Neural cell (in vitro differentiated cells): ENCODE results near the gene KIRREL3.

Experiments
- EZH2 ChIP-seq: fragments of 200-600, 300-800 bp; shearing (Covaris generic), sonication (generic); IDR thresholded peaks from 2 replicates; pipeline ENCODE4 v1.6.1; 2014; ENCODE audit warnings: antibody characterized with exemption, low read length, borderline replicate concordance, mild to moderate bottlenecking; ENCODE audit not compliant: insufficient read depth, poor library complexity, severe bottlenecking
- RAD21 ChIP-seq: fragments of 450-650 bp; conservative IDR thresholded peaks from 2 replicates; pipeline ENCODE4 v1.6.1; 2014; ENCODE audit warnings: antibody characterized with exemption, mild to moderate bottlenecking, moderate library complexity
- TF ChIP-seq, protein P1 (sequence below): fragments of 450-650 bp; IDR thresholded peaks from 2 replicates; pipeline ENCODE4 v1.5.1; 2014; ENCODE audit warnings: antibody characterized with exemption, mild to moderate bottlenecking, moderate library complexity; ENCODE audit not compliant: poor library complexity, severe bottlenecking
- TF ChIP-seq, protein P2 (sequence below): IDR thresholded peaks from 2 replicates; pipeline ENCODE4 v1.6.1; 2012; ENCODE audit warnings: borderline replicate concordance

DNA sequence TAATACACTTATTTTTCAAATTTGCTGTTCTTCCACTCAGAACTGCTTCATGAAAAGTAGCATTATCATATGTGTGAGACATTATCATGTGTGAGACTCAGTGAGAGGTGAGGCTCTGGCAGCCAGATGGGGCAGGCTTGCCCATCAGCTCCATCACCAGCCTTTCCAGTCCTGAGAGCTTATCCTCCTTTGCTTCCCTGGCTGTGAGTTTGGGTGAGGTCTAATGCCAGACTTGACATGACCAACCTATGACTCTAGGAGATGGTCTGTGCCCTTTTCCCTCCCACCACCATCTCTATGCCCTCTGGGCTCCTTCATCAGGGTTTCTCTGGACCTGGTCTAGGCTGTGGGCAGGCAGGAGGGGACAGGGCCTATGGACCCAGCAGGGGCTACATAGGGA lies 145.0 kb downstream of the KIRREL3 start:
- TF ChIP-seq, protein P1, sequence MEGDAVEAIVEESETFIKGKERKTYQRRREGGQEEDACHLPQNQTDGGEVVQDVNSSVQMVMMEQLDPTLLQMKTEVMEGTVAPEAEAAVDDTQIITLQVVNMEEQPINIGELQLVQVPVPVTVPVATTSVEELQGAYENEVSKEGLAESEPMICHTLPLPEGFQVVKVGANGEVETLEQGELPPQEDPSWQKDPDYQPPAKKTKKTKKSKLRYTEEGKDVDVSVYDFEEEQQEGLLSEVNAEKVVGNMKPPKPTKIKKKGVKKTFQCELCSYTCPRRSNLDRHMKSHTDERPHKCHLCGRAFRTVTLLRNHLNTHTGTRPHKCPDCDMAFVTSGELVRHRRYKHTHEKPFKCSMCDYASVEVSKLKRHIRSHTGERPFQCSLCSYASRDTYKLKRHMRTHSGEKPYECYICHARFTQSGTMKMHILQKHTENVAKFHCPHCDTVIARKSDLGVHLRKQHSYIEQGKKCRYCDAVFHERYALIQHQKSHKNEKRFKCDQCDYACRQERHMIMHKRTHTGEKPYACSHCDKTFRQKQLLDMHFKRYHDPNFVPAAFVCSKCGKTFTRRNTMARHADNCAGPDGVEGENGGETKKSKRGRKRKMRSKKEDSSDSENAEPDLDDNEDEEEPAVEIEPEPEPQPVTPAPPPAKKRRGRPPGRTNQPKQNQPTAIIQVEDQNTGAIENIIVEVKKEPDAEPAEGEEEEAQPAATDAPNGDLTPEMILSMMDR: no peak
- no peak for TF ChIP-seq RAD21
- TF ChIP-seq, protein P2, sequence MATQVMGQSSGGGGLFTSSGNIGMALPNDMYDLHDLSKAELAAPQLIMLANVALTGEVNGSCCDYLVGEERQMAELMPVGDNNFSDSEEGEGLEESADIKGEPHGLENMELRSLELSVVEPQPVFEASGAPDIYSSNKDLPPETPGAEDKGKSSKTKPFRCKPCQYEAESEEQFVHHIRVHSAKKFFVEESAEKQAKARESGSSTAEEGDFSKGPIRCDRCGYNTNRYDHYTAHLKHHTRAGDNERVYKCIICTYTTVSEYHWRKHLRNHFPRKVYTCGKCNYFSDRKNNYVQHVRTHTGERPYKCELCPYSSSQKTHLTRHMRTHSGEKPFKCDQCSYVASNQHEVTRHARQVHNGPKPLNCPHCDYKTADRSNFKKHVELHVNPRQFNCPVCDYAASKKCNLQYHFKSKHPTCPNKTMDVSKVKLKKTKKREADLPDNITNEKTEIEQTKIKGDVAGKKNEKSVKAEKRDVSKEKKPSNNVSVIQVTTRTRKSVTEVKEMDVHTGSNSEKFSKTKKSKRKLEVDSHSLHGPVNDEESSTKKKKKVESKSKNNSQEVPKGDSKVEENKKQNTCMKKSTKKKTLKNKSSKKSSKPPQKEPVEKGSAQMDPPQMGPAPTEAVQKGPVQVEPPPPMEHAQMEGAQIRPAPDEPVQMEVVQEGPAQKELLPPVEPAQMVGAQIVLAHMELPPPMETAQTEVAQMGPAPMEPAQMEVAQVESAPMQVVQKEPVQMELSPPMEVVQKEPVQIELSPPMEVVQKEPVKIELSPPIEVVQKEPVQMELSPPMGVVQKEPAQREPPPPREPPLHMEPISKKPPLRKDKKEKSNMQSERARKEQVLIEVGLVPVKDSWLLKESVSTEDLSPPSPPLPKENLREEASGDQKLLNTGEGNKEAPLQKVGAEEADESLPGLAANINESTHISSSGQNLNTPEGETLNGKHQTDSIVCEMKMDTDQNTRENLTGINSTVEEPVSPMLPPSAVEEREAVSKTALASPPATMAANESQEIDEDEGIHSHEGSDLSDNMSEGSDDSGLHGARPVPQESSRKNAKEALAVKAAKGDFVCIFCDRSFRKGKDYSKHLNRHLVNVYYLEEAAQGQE: no peak
- TF ChIP-seq EZH2: no peak
